Peyer's patch (tissue), 4 donors: ENCODE data around the gene PLPP1.

Experiments
- POLR2A ChIP-seq, 2 donors: fragments of 450-650 bp; IDR thresholded peaks; one replicate each; pipeline ENCODE4 v1.5.1; 2017; ENCODE audit warnings: antibody characterized with exemption in 2 of 2, mild to moderate bottlenecking in 2 of 2, moderate library complexity in 2 of 2
- TF ChIP-seq, protein P1 (sequence below), 6 experiments: fragments of 450-650 bp in 4 of 6; fragments of 200-600 bp in 2 of 6; sonication (generic) in 1 of 6; IDR thresholded peaks; one replicate each; pipeline ENCODE4 v1.5.1; 2017 to 2019; ENCODE audit warnings: antibody characterized with exemption in 6 of 6, mild to moderate bottlenecking in 3 of 6, moderate library complexity in 1 of 6

- TF ChIP-seq, protein P1, sequence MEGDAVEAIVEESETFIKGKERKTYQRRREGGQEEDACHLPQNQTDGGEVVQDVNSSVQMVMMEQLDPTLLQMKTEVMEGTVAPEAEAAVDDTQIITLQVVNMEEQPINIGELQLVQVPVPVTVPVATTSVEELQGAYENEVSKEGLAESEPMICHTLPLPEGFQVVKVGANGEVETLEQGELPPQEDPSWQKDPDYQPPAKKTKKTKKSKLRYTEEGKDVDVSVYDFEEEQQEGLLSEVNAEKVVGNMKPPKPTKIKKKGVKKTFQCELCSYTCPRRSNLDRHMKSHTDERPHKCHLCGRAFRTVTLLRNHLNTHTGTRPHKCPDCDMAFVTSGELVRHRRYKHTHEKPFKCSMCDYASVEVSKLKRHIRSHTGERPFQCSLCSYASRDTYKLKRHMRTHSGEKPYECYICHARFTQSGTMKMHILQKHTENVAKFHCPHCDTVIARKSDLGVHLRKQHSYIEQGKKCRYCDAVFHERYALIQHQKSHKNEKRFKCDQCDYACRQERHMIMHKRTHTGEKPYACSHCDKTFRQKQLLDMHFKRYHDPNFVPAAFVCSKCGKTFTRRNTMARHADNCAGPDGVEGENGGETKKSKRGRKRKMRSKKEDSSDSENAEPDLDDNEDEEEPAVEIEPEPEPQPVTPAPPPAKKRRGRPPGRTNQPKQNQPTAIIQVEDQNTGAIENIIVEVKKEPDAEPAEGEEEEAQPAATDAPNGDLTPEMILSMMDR (IDR thresholded peaks at IDR 0.05) = no peak
- no peak for TF ChIP-seq POLR2A (IDR thresholded peaks at IDR 0.05)
These were observed 157.0 kb downstream of the PLPP1 start for GRCh38 chr5:55377810-55378209.
